ENCODE results near the gene PRKCH. TPM values are rescaled to one million over a fixed set of nuclear protein-coding genes. Genes with fewer than 3 reads are reported as not detected.

PRKCH gene
- total and polyA plus RNA-seq, 2 donors (not counting 3 experiments of a cell fraction or from before 2014, with no cell fraction given), result 97.7 to 103 TPM

DNA sequence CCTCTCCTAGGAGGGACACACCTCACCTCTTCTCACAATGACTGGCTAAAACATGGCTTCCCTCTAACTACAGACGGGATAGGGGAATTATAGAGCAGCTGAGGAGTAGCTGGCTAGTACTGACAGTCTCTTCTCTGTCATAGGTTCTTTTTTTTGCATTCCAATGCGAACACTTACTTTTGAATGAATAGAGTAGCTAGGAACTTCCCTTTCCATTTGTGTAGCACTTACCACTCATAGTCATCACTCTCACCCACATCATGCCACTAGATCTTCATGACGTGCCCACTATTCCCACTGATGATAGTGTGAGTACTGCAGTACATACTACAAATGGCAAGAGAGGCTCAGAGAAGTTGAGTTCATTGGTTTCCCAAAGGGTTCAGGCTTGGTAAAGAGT is 230.0 kb downstream of the PRKCH start:
- H4K20me1 ChIP-seq (replicated peaks; ENCODE audit: control insufficient read depth, extremely low read depth, insufficient read depth, low read length), result no peaks in the 10 kb centered on the region
- no peak overlapping the region for H3K4me2 ChIP-seq (ENCODE audit: insufficient read depth, low read length)
- BruUV-seq (replicated peaks), result no TSS peak
- no peaks in the 10 kb centered on the region for H3K9me1 ChIP-seq (replicated peaks; ENCODE audit: control insufficient read depth, extremely low read depth, insufficient read depth, low read length)
- TF ChIP-seq POLR2AphosphoS5 (IDR thresholded peaks at IDR 0.05; ENCODE audit: insufficient read depth, low read depth, low read length) (no peak), JUN (IDR thresholded peaks at IDR 0.05; ENCODE audit: borderline replicate concordance, insufficient read depth, insufficient read length, low read depth) (no peak), FOS (IDR thresholded peaks at IDR 0.05; ENCODE audit: borderline replicate concordance, insufficient read depth, low read length) (no peak), EZH2 (IDR thresholded peaks at IDR 0.05; ENCODE audit: borderline replicate concordance, low read depth, low read length, severe bottlenecking) (no peak), POLR2A (IDR thresholded peaks at IDR 0.05; ENCODE audit: low read depth, low read length) (no peak), GATA2 (IDR thresholded peaks at IDR 0.05; ENCODE audit: insufficient read depth, insufficient read length, low read depth, low read length) (no peak), MYC (IDR thresholded peaks at IDR 0.05; ENCODE audit: low read depth, low read length) (no peak)
- TF ChIP-seq, protein P1, sequence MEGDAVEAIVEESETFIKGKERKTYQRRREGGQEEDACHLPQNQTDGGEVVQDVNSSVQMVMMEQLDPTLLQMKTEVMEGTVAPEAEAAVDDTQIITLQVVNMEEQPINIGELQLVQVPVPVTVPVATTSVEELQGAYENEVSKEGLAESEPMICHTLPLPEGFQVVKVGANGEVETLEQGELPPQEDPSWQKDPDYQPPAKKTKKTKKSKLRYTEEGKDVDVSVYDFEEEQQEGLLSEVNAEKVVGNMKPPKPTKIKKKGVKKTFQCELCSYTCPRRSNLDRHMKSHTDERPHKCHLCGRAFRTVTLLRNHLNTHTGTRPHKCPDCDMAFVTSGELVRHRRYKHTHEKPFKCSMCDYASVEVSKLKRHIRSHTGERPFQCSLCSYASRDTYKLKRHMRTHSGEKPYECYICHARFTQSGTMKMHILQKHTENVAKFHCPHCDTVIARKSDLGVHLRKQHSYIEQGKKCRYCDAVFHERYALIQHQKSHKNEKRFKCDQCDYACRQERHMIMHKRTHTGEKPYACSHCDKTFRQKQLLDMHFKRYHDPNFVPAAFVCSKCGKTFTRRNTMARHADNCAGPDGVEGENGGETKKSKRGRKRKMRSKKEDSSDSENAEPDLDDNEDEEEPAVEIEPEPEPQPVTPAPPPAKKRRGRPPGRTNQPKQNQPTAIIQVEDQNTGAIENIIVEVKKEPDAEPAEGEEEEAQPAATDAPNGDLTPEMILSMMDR (IDR thresholded peaks at IDR 0.05; ENCODE audit: extremely low read depth in 1 of 2, insufficient read depth in 1 of 2, low read depth in 1 of 2, low read length in 2 of 2), result no peak
- TF ChIP-seq, protein P2, sequence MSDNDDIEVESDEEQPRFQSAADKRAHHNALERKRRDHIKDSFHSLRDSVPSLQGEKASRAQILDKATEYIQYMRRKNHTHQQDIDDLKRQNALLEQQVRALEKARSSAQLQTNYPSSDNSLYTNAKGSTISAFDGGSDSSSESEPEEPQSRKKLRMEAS (IDR thresholded peaks at IDR 0.05; ENCODE audit: insufficient read depth, insufficient read length), result no peak
- no peaks in the 10 kb centered on the region for H3K9me3 ChIP-seq (replicated peaks; ENCODE audit: control insufficient read depth, insufficient read depth, low read length)
- FAIRE-seq (no peak), DNase-seq (ENCODE audit: low read depth, low spot score) (no peak)
- H2AFZ ChIP-seq (ENCODE audit: low read depth, low read length), result no peak overlapping the region
- H3K27ac ChIP-seq (ENCODE audit: insufficient read depth, low read depth, low read length), result no peak overlapping the region
- peaks cover 13 to 24% of the 10 kb centered on the region in 2 experiments for H3K36me3 ChIP-seq (ENCODE audit: control insufficient read depth in 2 of 2, extremely low read depth in 1 of 2, insufficient read depth in 2 of 2, low read length in 2 of 2)
- H3K4me3 ChIP-seq (replicated peaks in 1 of 3; ENCODE audit: insufficient read depth in 1 of 3, low read depth in 1 of 3, low read length in 3 of 3), result no peak overlapping the region
- ChIA-PET CTCF (interaction anchor here (1.2 to 2.2 kb wide), 3 partner anchors 10 to 69 kb away, joined by 3 to 4 read pairs (median 3); no protein-coding TSS in a partner anchor), POLR2A (no interaction called here)
- no peak overlapping the region for H3K9ac ChIP-seq (replicated peaks; ENCODE audit: extremely low read depth, insufficient read depth, low read length)
- H3K27me3 ChIP-seq (ENCODE audit: control insufficient read depth in 2 of 2, insufficient read depth in 2 of 2, low read length in 2 of 2), result no peaks in the 10 kb centered on the region
- dilution Hi-C loops (cut with MboI; ENCODE audit: extremely low pct_ligation_motif_present, low sequenced_read_pairs), result no loop called here
- intact Hi-C loops (cut with micrococcal nuclease), result no loop called here
- no peaks in the 10 kb centered on the region for H3K4me1 ChIP-seq (ENCODE audit: control insufficient read depth, extremely low read depth, insufficient read depth, low read length)
- no peaks in the 10 kb centered on the region for H3K79me2 ChIP-seq (ENCODE audit: control insufficient read depth, insufficient read depth, low read length)
